Measurements from ENCODE around the gene NT5DC2. TPM values are rescaled to one million over a fixed set of nuclear protein-coding genes. Genes with fewer than 3 reads are reported as not detected.
A peak's percentile ranks its signal among the peaks of the same experiment; 100 is the strongest.

The NT5DC2 gene
- total RNA-seq, 2 donors from 2014 or later, result 12.5 to 49.1 TPM

DNA sequence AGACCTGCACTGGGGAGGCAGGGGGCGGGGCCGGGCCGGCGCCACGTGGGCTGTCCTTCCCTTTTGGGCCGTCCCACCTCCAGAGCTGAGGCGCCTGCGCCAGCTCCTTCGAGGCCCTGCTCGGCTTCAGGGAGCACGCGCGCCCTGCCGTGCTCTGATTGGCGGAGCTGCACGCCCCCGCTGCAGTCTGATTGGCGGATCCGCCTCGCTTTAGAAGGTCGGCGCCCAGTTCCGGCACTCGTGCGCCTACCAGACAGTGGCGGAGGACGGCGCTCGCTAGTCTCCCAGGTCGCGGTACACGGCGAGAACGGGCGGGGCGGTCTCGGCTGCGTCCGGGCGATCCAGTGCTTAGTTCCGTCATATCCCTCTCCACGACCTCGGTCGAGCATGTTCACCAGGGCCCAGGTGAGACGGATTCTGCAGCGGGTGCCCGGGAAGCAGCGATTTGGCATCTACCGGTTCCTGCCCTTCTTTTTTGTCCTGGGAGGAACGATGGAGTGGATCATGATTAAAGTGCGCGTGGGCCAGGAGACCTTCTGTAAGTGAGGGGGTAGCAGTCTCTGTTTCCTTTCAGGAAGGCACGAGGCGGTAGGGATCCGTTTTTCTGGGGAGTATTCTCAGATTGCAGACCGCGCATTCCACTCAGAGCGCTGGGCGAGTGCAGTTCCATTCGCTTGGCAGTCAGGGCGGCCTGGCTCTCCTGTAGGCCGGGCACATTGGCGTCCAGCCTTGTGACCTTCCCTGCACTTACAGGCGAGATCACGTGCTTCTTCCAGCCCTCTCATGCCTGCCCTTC is 2.9 kb upstream of the NT5DC2 start, which contains the start of gene UQCC5:
UQCC5 (plus strand) TSS at position 237 of the 796 bp plus-strand sequence; CDS start at position 388, 151 bp downstream.
- Histone ChIP-seq H3K4me3 (peak within 1 kb of the TSS; percentile 75), H3K9me3 (no peaks in the 10 kb centered on the region), H3K4me1 (peaks cover 17% of the 10 kb centered on the region), H3K27ac (peak within 1 kb of the TSS; percentile 88), H3K36me3 (no peaks in the 10 kb centered on the region), H3K9ac (ENCODE audit: low read depth in 2 of 2, low read length in 2 of 2) (peak within 1 kb of the TSS; percentile 72 to 95), H3K27me3 (no peaks in the 10 kb centered on the region)
- TF ChIP-seq, protein P1, sequence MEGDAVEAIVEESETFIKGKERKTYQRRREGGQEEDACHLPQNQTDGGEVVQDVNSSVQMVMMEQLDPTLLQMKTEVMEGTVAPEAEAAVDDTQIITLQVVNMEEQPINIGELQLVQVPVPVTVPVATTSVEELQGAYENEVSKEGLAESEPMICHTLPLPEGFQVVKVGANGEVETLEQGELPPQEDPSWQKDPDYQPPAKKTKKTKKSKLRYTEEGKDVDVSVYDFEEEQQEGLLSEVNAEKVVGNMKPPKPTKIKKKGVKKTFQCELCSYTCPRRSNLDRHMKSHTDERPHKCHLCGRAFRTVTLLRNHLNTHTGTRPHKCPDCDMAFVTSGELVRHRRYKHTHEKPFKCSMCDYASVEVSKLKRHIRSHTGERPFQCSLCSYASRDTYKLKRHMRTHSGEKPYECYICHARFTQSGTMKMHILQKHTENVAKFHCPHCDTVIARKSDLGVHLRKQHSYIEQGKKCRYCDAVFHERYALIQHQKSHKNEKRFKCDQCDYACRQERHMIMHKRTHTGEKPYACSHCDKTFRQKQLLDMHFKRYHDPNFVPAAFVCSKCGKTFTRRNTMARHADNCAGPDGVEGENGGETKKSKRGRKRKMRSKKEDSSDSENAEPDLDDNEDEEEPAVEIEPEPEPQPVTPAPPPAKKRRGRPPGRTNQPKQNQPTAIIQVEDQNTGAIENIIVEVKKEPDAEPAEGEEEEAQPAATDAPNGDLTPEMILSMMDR (IDR thresholded peaks at IDR 0.05), result no peak
- intact Hi-C loops (cut with DNase I), result no loop called here
- DNase-seq, result peak; percentile 97

DNA sequence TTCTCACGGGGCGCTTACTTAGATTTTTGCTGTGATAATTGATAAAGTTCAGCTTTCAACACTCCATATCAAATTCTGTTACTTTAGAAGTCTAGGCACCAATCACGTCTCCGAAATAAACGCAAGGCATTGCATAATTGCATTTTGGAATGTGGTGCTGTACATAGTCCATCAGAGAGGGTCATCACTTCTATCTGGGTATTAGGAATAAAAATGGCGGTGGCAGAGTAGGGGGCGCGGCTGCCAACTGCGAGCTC is 2.4 kb upstream of the NT5DC2 start:
- DNase-seq, result no peak
- TF ChIP-seq, protein P1 (IDR thresholded peaks at IDR 0.05), result no peak
- intact Hi-C loops (cut with DNase I), result no loop called here
- H3K36me3 ChIP-seq, result no peaks in the 10 kb centered on the region
- H3K9ac ChIP-seq (ENCODE audit: low read depth in 2 of 2, low read length in 2 of 2), result peak overlapping the region in 1 of 2 donors; percentile 38
- H3K4me1 ChIP-seq, result peaks cover 17% of the 10 kb centered on the region
- peak overlapping the region; percentile 75 for H3K4me3 ChIP-seq
- H3K9me3 ChIP-seq, result no peaks in the 10 kb centered on the region
- H3K27me3 ChIP-seq, result no peaks in the 10 kb centered on the region
- no peak overlapping the region for H3K27ac ChIP-seq

DNA sequence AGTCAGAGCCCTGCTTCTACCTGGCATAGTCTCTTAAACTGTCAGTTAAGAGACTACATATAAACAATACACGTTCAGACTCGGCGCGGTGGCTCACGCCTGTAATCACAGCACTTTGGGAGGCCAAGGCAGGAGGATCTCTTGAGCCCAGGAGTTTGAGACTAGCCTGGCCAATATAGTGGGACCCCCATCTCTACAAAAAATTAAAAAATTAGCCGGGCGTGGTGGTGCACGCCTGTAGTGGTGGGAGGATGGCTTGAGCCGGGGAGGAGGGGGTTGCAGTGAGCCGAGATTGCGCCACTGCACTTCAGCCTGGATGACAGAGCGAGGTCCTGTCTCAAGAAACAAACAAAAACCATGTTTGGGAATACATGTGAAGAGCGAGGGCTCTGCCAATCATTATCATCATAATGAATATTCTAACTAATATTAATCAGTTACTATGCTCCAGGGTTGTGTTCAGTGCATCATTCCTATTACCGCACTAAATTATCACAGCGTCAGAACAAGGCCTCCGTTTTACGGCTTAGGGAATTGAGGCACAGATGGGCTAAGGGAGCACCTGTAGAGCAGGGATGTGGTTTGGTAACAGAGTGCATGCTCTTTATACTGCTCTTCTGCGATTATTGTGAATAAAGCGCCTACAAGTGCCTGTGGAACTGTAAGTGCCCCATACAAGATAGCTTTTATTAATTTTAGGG is 1.9 kb upstream of the NT5DC2 start:
- H3K4me1 ChIP-seq, result peaks cover 17% of the 10 kb centered on the region
- no peaks in the 10 kb centered on the region for H3K9me3 ChIP-seq
- TF ChIP-seq, protein P1 (IDR thresholded peaks at IDR 0.05), result no peak
- no peaks in the 10 kb centered on the region for H3K36me3 ChIP-seq
- intact Hi-C loops (cut with DNase I), result no loop called here
- no peaks in the 10 kb centered on the region for H3K27me3 ChIP-seq
- no peak overlapping the region for H3K27ac ChIP-seq
- peak; percentile 26 for DNase-seq
- H3K4me3 ChIP-seq, result peak overlapping the region; percentile 75
- peak overlapping the region in 1 of 2 donors; percentile 38 for H3K9ac ChIP-seq (ENCODE audit: low read depth in 2 of 2, low read length in 2 of 2)

DNA sequence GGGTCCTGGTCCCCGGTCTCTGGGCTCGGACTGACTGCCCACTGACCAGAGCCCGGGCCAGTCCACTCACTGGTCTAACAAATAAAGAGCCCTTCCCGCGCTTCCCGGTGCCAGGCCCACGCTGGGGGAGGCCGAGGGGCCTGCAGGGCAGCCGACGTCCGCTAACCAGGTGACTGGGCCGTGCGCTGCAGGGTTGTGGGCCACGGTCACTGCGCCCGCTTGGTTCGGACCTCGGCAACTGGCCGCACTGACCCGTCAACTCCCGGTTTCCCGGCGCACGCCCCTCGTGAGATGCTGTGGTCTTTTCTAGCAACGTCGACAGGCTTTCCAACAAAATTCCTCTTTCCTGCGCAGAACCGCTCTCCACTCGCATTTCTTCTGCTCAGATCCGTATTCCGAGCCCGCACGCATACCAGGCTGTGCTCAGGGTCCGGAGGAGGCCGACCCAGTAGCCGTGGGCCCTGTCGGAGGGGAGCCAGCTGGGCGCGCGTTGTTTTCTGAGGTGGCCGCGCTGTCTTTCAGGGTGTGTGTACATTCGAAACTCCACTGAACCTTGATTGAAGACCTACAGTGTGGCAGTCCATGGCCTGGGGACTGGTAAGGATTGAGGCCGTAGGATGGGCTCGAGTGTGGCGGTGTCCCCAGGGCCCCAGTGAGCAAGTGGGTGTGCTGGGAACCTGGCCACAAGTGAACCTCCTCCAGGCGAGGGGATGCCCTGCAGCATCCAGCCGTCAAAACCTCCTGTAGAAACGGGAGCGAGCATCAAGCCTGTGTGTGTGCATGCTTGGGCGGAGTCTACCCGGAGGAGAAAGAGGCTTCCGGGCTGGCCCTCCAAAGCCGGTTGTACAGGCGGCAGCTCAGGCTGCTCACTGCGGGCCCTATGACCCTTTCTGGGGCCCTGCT is 875 bp upstream of the NT5DC2 start:
- intact Hi-C loops (cut with DNase I), result no loop called here
- peak; percentile 28 for DNase-seq
- no peaks in the 10 kb centered on the region for H3K27me3 ChIP-seq
- TF ChIP-seq, protein P1 (IDR thresholded peaks at IDR 0.05), result no peak
- H3K27ac ChIP-seq, result peak overlapping the region; percentile 17
- peak overlapping the region in 1 of 2 donors; percentile 67 for H3K9ac ChIP-seq (ENCODE audit: low read depth in 2 of 2, low read length in 2 of 2)
- peak overlapping the region; percentile 53 for H3K4me3 ChIP-seq
- H3K36me3 ChIP-seq, result no peaks in the 10 kb centered on the region
- H3K9me3 ChIP-seq, result no peaks in the 10 kb centered on the region
- H3K4me1 ChIP-seq, result peaks cover 17% of the 10 kb centered on the region
